ENCODE results near the gene ACOX2. TPM values are rescaled to one million over a fixed set of nuclear protein-coding genes. Genes with fewer than 3 reads are reported as not detected.

Gene ACOX2
- total RNA-seq, 1 donor from 2014 or later = 32.6 TPM

DNA sequence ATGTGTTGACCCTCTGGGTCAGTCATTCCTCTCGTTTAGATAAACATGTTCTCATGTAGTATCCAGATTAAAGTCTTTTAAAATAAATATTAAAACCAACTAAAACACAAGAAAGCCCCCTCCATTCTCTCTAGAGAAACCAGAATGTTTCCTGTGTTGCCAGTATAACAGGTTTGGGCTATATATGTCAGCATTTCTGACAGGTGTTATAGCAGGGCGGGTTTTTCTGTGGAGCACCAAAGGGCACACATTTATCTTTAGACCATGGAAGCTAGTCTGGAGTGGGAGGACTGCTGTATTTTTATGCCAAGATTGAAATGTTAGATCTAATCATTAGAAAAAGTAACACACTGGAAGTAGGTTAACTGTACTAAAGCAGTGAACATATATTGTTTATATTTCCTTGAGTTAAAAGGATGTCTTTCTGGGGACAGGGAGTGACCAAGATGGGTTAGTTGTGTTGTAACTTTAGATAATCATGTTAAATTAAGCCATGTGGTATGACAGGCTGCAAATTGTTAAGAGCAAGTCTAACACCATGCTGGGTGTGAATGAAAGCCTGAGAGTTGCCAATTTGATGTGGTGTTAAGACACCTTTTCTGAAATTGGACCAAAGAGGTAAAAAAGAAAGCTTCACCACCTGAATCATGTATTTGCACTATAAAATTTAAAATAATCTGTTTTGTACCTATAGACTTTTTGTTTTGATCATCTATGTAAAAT lies 29.5 kb downstream of the ACOX2 start:
- H3K4me1 ChIP-seq = no peaks in the 10 kb centered on the region
- intact Hi-C loops (cut with DNase I) = no loop called here

DNA sequence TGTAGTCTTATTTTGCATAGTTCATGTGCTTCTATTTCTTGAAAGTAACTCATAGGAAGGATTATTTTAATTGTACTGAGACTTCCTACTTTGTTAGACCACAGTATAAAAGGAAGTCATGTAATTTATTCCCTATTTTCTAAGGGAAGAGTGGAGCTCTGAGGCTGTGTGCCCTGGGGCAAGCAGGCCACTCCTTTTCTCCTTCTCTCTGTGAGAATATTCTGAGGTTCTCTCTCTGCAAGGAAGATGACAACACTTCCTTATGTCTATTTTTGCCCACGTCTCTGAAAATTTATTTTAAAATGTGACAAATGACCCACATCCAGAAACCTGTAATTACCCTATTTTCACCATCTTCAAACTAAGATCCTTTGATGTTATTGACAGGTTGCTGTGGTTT lies 34.1 kb downstream of the ACOX2 start:
- Histone ChIP-seq H3K4me1 (no peaks in the 10 kb centered on the region), H3K9me3 (no peaks in the 10 kb centered on the region), H3K36me3 (peaks cover 15 to 48% of the 10 kb centered on the region in 2 donors), H3K27me3 (no peaks in the 10 kb centered on the region), H3K27ac (no peak overlapping the region), H3K4me3 (no peak overlapping the region)
- intact Hi-C loops (cut with DNase I) = no loop called here
- TF ChIP-seq CTCF (IDR thresholded peaks at IDR 0.05) = no peak
- no peak for DNase-seq (ENCODE audit: low spot score in 2 of 2)

More for the DNA sequence above, 29.5 kb downstream of the ACOX2 start:
- H3K9me3 ChIP-seq = no peaks in the 10 kb centered on the region
- H3K4me3 ChIP-seq = no peak overlapping the region
- DNase-seq (ENCODE audit: low spot score in 2 of 2) = no peak
- H3K27me3 ChIP-seq = no peaks in the 10 kb centered on the region
- peaks cover 10 to 59% of the 10 kb centered on the region in 2 donors for H3K36me3 ChIP-seq
- no peak for TF ChIP-seq CTCF (IDR thresholded peaks at IDR 0.05)
- no peak overlapping the region for H3K27ac ChIP-seq

- Histone ChIP-seq H3K4me1 (peaks cover 0 to 32% of the 10 kb centered on the region in 2 donors), H3K27me3 (no peaks in the 10 kb centered on the region), H3K36me3 (peaks cover 10 to 11% of the 10 kb centered on the region in 2 donors), H3K27ac (no peak overlapping the region), H3K9me3 (no peaks in the 10 kb centered on the region), H3K4me3 (no peak overlapping the region)
- no peak for DNase-seq (ENCODE audit: low spot score in 2 of 2)
- no peak for TF ChIP-seq CTCF (IDR thresholded peaks at IDR 0.05)
- intact Hi-C loops (cut with DNase I) = no loop called here
These were observed 39.9 kb downstream of the ACOX2 start for GRCh38 chr3:58497097-58497496.

DNA sequence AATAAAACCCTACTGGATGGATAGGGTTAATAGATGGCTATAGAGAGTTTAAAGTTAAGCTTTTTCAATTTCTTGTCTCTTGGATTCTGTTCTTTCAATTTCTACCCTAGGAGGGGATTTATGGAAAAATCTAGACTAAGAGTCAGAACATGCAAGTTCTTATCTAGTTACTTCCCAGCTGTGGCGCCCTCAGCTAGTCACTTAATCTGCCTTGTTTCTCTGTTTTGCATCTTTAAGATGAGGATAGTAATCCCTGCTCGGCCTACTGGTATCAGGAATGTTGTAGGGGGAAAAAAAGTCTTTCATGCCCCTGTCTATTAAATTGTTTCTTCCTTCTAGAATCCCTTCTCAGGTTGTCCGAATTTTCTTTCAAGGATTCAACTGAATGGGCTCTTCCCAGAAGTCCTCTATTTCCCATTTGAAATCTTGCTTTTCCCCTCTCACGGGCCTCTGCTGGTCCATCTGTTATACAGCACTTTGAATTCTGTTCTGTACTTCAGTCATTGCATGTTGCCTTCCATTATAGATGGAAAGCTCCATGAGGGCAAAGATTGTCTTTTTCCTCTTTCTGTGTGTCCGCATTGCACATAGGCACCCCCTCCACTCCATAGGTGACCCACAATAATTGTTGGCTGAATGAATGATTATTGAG lies 40.7 kb downstream of the ACOX2 start:
- Histone ChIP-seq H3K4me1 (peaks cover 2 to 34% of the 10 kb centered on the region in 2 donors), H3K9me3 (no peaks in the 10 kb centered on the region), H3K27ac (no peak overlapping the region), H3K4me3 (no peak overlapping the region), H3K36me3 (peaks cover 7 to 8% of the 10 kb centered on the region in 2 donors), H3K27me3 (no peaks in the 10 kb centered on the region)
- no peak for TF ChIP-seq CTCF (IDR thresholded peaks at IDR 0.05)
- DNase-seq (ENCODE audit: low spot score in 2 of 2) = no peak
- intact Hi-C loops (cut with DNase I) = no loop called here

- H3K9me3 ChIP-seq = no peaks in the 10 kb centered on the region
- no peak overlapping the region for H3K27ac ChIP-seq
- H3K4me3 ChIP-seq = no peak overlapping the region
- intact Hi-C loops (cut with DNase I) = no loop called here
- H3K27me3 ChIP-seq = no peaks in the 10 kb centered on the region
- peaks cover 5 to 42% of the 10 kb centered on the region in 2 donors for H3K4me1 ChIP-seq
- H3K36me3 ChIP-seq = no peaks in the 10 kb centered on the region
- TF ChIP-seq CTCF (IDR thresholded peaks at IDR 0.05) = no peak
- DNase-seq (ENCODE audit: low spot score in 2 of 2) = no peak
These were observed 41.9 kb downstream of the ACOX2 start for GRCh38 chr3:58495101-58495500.
